HepG2 (cell line): ENCODE measurements around the gene PRKCE. TPM values are rescaled to one million over a fixed set of nuclear protein-coding genes. Genes with fewer than 3 reads are reported as not detected.
A peak's percentile ranks its signal among the peaks of the same experiment; 100 is the strongest.

ENCODE experiments used
- ATF7 ChIP-seq, 2 experiments: fragments of 450-650 bp in 1 of 2; sonication (generic) in 1 of 2; formaldehyde crosslinking in 1 of 2; IDR thresholded peaks; 2 replicates each; pipeline versions ENCODE4 v1.4.0 to v1.6.1; 2016 to 2020; ENCODE audit warnings: antibody characterized with exemption in 1 of 2, mild to moderate bottlenecking in 1 of 2, missing genetic modification reagents in 1 of 2
- BRF2 ChIP-seq: sonication (generic); formaldehyde crosslinking; IDR thresholded peaks from 2 replicates; pipeline ENCODE4 v1.8.1; 2022; ENCODE audit warnings: mild to moderate bottlenecking, missing genetic modification reagents
- DPF2 ChIP-seq: sonication (generic); formaldehyde crosslinking; IDR thresholded peaks from 2 replicates; pipeline ENCODE4 v1.4.0; 2020; ENCODE audit warnings: mild to moderate bottlenecking, low read depth, missing genetic modification reagents, borderline replicate concordance
- EP300 ChIP-seq, 3 experiments: sonication (generic) in 1 of 3; formaldehyde crosslinking in 1 of 3; IDR thresholded peaks; 2 replicates each; pipeline versions ENCODE4 v1.5.1 to v1.6.1; 2011 to 2020; ENCODE audit warnings: low read depth in 2 of 3, low read length in 2 of 3, borderline replicate concordance in 1 of 3, improper control_type of control experiment in 1 of 3, mild to moderate bottlenecking in 1 of 3, missing genetic modification reagents in 1 of 3, moderate library complexity in 1 of 3
- FOXA1 ChIP-seq, 2 experiments: fragments of 450-650 bp in 1 of 2; sonication (generic) in 1 of 2; formaldehyde crosslinking in 1 of 2; IDR thresholded peaks; 2 replicates each; pipeline versions ENCODE4 v1.4.0 to v1.6.1; 2016 to 2020; ENCODE audit warnings: missing genetic modification reagents in 1 of 2
- FOXP1 ChIP-seq, 2 experiments: fragments of 450-650 bp in 1 of 2; IDR thresholded peaks; 2 replicates each; pipeline ENCODE4 v1.6.1; 2017 to 2018; ENCODE audit warnings: antibody characterized with exemption in 1 of 2
- GABPB1 ChIP-seq: IDR thresholded peaks from 2 replicates; pipeline ENCODE4 v1.6.1; 2016; ENCODE audit warnings: mild to moderate bottlenecking, missing genetic modification reagents, moderate library complexity, missing compliant biosample characterization
- HMG20A ChIP-seq: IDR thresholded peaks from 2 replicates; pipeline ENCODE4 v1.6.1; 2016; ENCODE audit warnings: borderline replicate concordance
- ISL2 ChIP-seq: sonication (generic); formaldehyde crosslinking; IDR thresholded peaks from 2 replicates; pipeline ENCODE4 v1.5.0; 2020; ENCODE audit warnings: missing genetic modification reagents
- NONO ChIP-seq, 2 experiments: fragments of 450-650 bp in 1 of 2; sonication (generic) in 1 of 2; formaldehyde crosslinking in 1 of 2; IDR thresholded peaks in 1 of 2; conservative IDR thresholded peaks in 1 of 2; 2 replicates each; pipeline versions ENCODE4 v1.6.1 to v1.8.0; 2017 to 2022; ENCODE audit warnings: mild to moderate bottlenecking in 1 of 2, missing genetic modification reagents in 1 of 2, moderate library complexity in 1 of 2
- NR2F6 ChIP-seq, 2 experiments: IDR thresholded peaks; 2 replicates each; pipeline ENCODE4 v1.6.1; 2016; ENCODE audit warnings: antibody characterized with exemption in 1 of 2, mild to moderate bottlenecking in 1 of 2
- PHF5A ChIP-seq: IDR thresholded peaks from one replicate; pipeline ENCODE4 v1.6.1; 2018; ENCODE audit warnings: low read depth, missing genetic modification reagents; ENCODE audit not compliant: unreplicated experiment
- SAP130 ChIP-seq: IDR thresholded peaks from 2 replicates; pipeline ENCODE4 v1.6.1; 2016; ENCODE audit warnings: low read depth
- SMARCE1 ChIP-seq: fragments of 450-650 bp; IDR thresholded peaks from 2 replicates; pipeline ENCODE4 v1.6.1; 2017; ENCODE audit warnings: borderline replicate concordance
- SOX5 ChIP-seq: IDR thresholded peaks from 2 replicates; pipeline ENCODE4 v1.6.1; 2016; ENCODE audit warnings: borderline replicate concordance
- ZBTB21 ChIP-seq: sonication (generic); formaldehyde crosslinking; IDR thresholded peaks from 2 replicates; pipeline ENCODE4 v1.4.0; 2020; ENCODE audit warnings: missing genetic modification reagents
- ZFP82 ChIP-seq: sonication (generic); formaldehyde crosslinking; IDR thresholded peaks from 2 replicates; pipeline ENCODE4 v1.5.1; 2020; ENCODE audit warnings: mild to moderate bottlenecking, missing genetic modification reagents, borderline replicate concordance
- ZNF343 ChIP-seq: sonication (generic); formaldehyde crosslinking; IDR thresholded peaks from 2 replicates; pipeline ENCODE4 v1.4.0; 2020; ENCODE audit warnings: mild to moderate bottlenecking, missing genetic modification reagents
- ZNF430 ChIP-seq: sonication (generic); formaldehyde crosslinking; IDR thresholded peaks from 2 replicates; pipeline ENCODE4 v1.9.0; 2021; ENCODE audit warnings: mild to moderate bottlenecking, missing genetic modification reagents
- ZNF598 ChIP-seq: sonication (generic); formaldehyde crosslinking; IDR thresholded peaks from 2 replicates; pipeline ENCODE4 v1.5.1; 2020; ENCODE audit warnings: mild to moderate bottlenecking, missing genetic modification reagents, borderline replicate concordance
- polyA plus RNA-seq, 8 experiments: library from polyadenylated mRNA; depleted of rRNA in 3 of 8; stranded (reverse) in 7 of 8; unstranded in 1 of 8; fragments of >200 nt; fragmentation: Illumina TruSeq in 4 of 8; extraction: Trizol in 4 of 8; gene quantifications; 2 replicates each; pipeline versions ENCODE4 v1.2.1 to v1.2.3, GENCODE V29; 2011 to 2016; ENCODE audit warnings: low read depth in 4 of 8, missing spikeins in 1 of 8, mixed read lengths in 1 of 8; ENCODE audit not compliant: insufficient read depth in 1 of 8
- total RNA-seq, 5 experiments: library from RNA; depleted of rRNA; stranded (reverse); fragments of >200 nt; fragmentation: Illumina TruSeq; extraction: Trizol; gene quantifications; 2 replicates each; pipeline ENCODE4 v1.2.3, GENCODE V29; 2016; ENCODE audit warnings: low read depth in 1 of 5
- TF ChIP-seq, protein P1 (sequence below): IDR thresholded peaks from 2 replicates; pipeline ENCODE4 v1.4.0; 2020; ENCODE audit warnings: mild to moderate bottlenecking, missing genetic modification reagents
- TF ChIP-seq, protein P2 (sequence below): sonication (generic); formaldehyde crosslinking; IDR thresholded peaks from 2 replicates; pipeline ENCODE4 v1.5.0; 2020; ENCODE audit warnings: mild to moderate bottlenecking, missing genetic modification reagents, borderline replicate concordance

PRKCE gene
- total and polyA plus RNA-seq, 2 of the 13 experiments (the other 11 are each of a cell fraction or from before 2014, with no cell fraction given): 1.0 to 3.9 TPM

DNA sequence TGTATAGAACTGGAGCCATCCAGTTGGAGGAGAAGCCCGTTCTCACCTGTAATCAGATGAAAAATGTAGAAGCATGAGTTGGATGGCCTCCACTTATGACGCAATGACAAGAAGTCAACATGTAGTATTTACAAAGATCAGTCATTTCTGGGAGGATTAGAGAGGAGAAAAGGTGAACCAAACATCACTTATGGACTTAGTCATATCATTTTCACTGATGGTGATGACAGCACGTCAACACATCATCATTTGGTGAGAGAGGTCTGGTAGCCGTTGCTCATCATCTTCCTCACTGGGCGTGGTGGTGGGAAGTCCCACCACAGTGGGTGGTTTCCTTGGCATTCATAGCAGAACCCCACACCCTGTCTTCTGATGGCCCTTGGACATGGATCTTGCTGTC, 381.5 kb downstream of the PRKCE start (continued):
- TF ChIP-seq, protein P1, sequence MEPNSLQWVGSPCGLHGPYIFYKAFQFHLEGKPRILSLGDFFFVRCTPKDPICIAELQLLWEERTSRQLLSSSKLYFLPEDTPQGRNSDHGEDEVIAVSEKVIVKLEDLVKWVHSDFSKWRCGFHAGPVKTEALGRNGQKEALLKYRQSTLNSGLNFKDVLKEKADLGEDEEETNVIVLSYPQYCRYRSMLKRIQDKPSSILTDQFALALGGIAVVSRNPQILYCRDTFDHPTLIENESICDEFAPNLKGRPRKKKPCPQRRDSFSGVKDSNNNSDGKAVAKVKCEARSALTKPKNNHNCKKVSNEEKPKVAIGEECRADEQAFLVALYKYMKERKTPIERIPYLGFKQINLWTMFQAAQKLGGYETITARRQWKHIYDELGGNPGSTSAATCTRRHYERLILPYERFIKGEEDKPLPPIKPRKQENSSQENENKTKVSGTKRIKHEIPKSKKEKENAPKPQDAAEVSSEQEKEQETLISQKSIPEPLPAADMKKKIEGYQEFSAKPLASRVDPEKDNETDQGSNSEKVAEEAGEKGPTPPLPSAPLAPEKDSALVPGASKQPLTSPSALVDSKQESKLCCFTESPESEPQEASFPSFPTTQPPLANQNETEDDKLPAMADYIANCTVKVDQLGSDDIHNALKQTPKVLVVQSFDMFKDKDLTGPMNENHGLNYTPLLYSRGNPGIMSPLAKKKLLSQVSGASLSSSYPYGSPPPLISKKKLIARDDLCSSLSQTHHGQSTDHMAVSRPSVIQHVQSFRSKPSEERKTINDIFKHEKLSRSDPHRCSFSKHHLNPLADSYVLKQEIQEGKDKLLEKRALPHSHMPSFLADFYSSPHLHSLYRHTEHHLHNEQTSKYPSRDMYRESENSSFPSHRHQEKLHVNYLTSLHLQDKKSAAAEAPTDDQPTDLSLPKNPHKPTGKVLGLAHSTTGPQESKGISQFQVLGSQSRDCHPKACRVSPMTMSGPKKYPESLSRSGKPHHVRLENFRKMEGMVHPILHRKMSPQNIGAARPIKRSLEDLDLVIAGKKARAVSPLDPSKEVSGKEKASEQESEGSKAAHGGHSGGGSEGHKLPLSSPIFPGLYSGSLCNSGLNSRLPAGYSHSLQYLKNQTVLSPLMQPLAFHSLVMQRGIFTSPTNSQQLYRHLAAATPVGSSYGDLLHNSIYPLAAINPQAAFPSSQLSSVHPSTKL: peak; percentile 90
- TF ChIP-seq BRF2 (CRISPR knock-in tag): 0 out of 2 replicates have a peak, but pooled peaks have one; percentile 12
- TF ChIP-seq ZNF598 (CRISPR knock-in tag): no peak
- no peak for TF ChIP-seq ZFP82
- 0 out of 2 replicates have a peak, but pooled peaks have one; percentile 31 for TF ChIP-seq DPF2 (CRISPR knock-in tag)
- TF ChIP-seq EP300 (IDR thresholded peaks at IDR 0.05; ENCODE audit: low read depth in 2 of 2, low read length in 2 of 2): peak in 1 of 2 experiments; percentile 73; a peak in 2 of 4 replicates
- no peak for TF ChIP-seq EP300 (CRISPR knock-in tag; IDR thresholded peaks at IDR 0.05; ENCODE audit: borderline replicate concordance)
- TF ChIP-seq PHF5A (CRISPR knock-in tag): no peak
- peak; percentile 55; the same call in 1 of the 2 replicates for TF ChIP-seq SOX5 (CRISPR knock-in tag)
- no peak for TF ChIP-seq GABPB1 (CRISPR knock-in tag)
- no peak for TF ChIP-seq ZNF343
- 0 out of 2 replicates have a peak, but pooled peaks have one; percentile 20 for TF ChIP-seq FOXP1 (IDR thresholded peaks at IDR 0.05)
- TF ChIP-seq FOXP1 (CRISPR knock-in tag; IDR thresholded peaks at IDR 0.05): peak; percentile 82
- peak; percentile 67; the same call in 1 of the 2 replicates for TF ChIP-seq NR2F6 (IDR thresholded peaks at IDR 0.05)
- 0 out of 2 replicates have a peak, but pooled peaks have one; percentile 46 for TF ChIP-seq NR2F6 (CRISPR knock-in tag; IDR thresholded peaks at IDR 0.05)
- TF ChIP-seq NONO (IDR thresholded peaks at IDR 0.05): no peak
- peak; percentile 44; the same call in 1 of the 2 replicates for TF ChIP-seq NONO (CRISPR knock-in tag; conservative IDR thresholded peaks at IDR 0.05)
- TF ChIP-seq, protein P2, sequence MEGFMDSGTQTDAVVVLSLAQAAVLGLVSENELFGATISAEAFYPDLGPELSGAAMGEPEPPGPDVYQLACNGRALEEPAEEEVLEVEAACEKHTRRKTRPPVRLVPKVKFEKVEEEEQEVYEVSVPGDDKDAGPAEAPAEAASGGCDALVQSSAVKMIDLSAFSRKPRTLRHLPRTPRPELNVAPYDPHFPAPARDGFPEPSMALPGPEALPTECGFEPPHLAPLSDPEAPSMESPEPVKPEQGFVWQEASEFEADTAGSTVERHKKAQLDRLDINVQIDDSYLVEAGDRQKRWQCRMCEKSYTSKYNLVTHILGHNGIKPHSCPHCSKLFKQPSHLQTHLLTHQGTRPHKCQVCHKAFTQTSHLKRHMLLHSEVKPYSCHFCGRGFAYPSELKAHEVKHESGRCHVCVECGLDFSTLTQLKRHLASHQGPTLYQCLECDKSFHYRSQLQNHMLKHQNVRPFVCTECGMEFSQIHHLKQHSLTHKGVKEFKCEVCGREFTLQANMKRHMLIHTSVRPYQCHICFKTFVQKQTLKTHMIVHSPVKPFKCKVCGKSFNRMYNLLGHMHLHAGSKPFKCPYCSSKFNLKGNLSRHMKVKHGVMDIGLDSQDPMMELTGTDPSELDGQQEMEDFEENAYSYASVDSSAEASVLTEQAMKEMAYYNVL (CRISPR knock-in tag): 0 out of 2 replicates have a peak, but pooled peaks have one; percentile 18
- TF ChIP-seq ZNF430: 0 out of 2 replicates have a peak, but pooled peaks have one; percentile 57
- TF ChIP-seq FOXA1 (IDR thresholded peaks at IDR 0.05): no peak
- TF ChIP-seq FOXA1 (CRISPR knock-in tag; IDR thresholded peaks at IDR 0.05): peak; percentile 88
- peak; percentile 70 for TF ChIP-seq SAP130 (CRISPR knock-in tag)
- peak; percentile 77 for TF ChIP-seq ATF7 (IDR thresholded peaks at IDR 0.05)
- no peak for TF ChIP-seq ATF7 (CRISPR knock-in tag; IDR thresholded peaks at IDR 0.05)
- TF ChIP-seq SMARCE1: no peak
- peak; percentile 44; the same call in 1 of the 2 replicates for TF ChIP-seq ISL2 (CRISPR knock-in tag)
- TF ChIP-seq HMG20A (CRISPR knock-in tag): peak; percentile 91; the same call in 1 of the 2 replicates
- peak; percentile 80 for TF ChIP-seq ZBTB21
